ENCODE data around the gene PTPN9.

PTPN9 gene

GRCh38 chr15:75616766-75617165 lies 37.7 kb upstream of the PTPN9 start:
- H3K4me3 ChIP-seq (ENCODE audit: low read depth, low read length), result no peak overlapping the region
- TF ChIP-seq, protein P1, sequence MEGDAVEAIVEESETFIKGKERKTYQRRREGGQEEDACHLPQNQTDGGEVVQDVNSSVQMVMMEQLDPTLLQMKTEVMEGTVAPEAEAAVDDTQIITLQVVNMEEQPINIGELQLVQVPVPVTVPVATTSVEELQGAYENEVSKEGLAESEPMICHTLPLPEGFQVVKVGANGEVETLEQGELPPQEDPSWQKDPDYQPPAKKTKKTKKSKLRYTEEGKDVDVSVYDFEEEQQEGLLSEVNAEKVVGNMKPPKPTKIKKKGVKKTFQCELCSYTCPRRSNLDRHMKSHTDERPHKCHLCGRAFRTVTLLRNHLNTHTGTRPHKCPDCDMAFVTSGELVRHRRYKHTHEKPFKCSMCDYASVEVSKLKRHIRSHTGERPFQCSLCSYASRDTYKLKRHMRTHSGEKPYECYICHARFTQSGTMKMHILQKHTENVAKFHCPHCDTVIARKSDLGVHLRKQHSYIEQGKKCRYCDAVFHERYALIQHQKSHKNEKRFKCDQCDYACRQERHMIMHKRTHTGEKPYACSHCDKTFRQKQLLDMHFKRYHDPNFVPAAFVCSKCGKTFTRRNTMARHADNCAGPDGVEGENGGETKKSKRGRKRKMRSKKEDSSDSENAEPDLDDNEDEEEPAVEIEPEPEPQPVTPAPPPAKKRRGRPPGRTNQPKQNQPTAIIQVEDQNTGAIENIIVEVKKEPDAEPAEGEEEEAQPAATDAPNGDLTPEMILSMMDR (conservative IDR thresholded peaks at IDR 0.05; ENCODE audit: low read depth, low read length), result no peak
- DNase-seq (ENCODE audit: low read depth), result no peak

GRCh38 chr15:75606711-75607699 lies 27.9 kb upstream of the PTPN9 start:
- no peak overlapping the region for H3K4me3 ChIP-seq (ENCODE audit: low read depth, low read length)
- peak; percentile 66 for DNase-seq (ENCODE audit: low read depth)

DNA sequence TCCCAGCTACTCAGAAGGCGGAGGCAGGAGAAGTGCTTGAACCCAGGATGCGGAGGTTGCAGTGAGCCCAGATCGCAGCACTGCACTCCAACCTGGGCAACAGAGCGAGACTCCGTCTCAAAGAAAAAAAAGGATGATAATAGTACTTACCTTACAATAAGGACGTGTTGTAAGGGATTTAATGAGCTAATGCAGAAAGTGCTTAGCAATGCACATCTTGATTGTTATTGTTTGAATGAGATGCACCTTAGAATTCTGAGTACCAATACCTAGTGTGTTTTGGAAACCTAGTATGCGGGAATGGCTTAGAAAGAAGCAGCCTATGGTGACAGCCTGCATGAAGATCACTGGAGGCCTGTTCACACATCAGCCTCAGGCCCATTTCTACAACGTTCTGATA lies 26.9 kb upstream of the PTPN9 start:
- DNase-seq (ENCODE audit: low read depth), result no peak
- TF ChIP-seq, protein P1 (conservative IDR thresholded peaks at IDR 0.05; ENCODE audit: low read depth, low read length), result no peak
- no peak overlapping the region for H3K4me3 ChIP-seq (ENCODE audit: low read depth, low read length)

More at GRCh38 chr15:75606711-75607699, 27.9 kb upstream of the PTPN9 start:
- TF ChIP-seq, protein P1 (conservative IDR thresholded peaks at IDR 0.05; ENCODE audit: low read depth, low read length), result no peak

- TF ChIP-seq, protein P1 (conservative IDR thresholded peaks at IDR 0.05; ENCODE audit: low read depth, low read length), result no peak
Observed at GRCh38 chr15:75599401-75599800, 20.3 kb upstream of the PTPN9 start.

DNA sequence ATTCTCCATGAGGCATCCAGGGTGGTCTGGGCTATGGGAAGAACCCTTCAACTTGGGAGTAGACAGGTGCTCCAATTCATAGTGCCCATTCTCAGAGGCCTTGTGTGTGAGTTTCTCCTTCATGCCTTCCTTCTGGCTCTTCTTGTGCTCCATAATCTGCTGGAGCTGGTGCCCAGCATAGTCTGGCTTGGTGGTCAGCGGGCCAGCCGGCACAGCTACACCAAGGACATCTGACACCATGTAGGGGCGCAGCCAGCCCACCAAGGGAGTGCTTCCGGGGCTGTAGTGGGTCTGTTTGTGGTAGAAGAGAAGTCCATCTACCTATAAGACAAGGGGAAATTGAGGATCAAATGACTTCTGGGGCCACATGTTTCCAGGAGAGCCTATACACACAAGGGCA lies 19.2 kb upstream of the PTPN9 start:
- no peak for DNase-seq (ENCODE audit: low read depth)
- no peak overlapping the region for H3K4me3 ChIP-seq (ENCODE audit: low read depth, low read length)
- TF ChIP-seq, protein P1 (conservative IDR thresholded peaks at IDR 0.05; ENCODE audit: low read depth, low read length), result no peak

More at GRCh38 chr15:75599401-75599800, 20.3 kb upstream of the PTPN9 start:
- no peak for DNase-seq (ENCODE audit: low read depth)
- H3K4me3 ChIP-seq (ENCODE audit: low read depth, low read length), result no peak overlapping the region

- peak; percentile 55 for DNase-seq (ENCODE audit: low read depth)
- H3K4me3 ChIP-seq (ENCODE audit: low read depth, low read length), result no peak overlapping the region
Observed at GRCh38 chr15:75597667-75598341, 18.7 kb upstream of the PTPN9 start.

More at GRCh38 chr15:75597667-75598341, 18.7 kb upstream of the PTPN9 start:
- TF ChIP-seq, protein P1 (conservative IDR thresholded peaks at IDR 0.05; ENCODE audit: low read depth, low read length), result peak; percentile 71

All from choroid plexus epithelial cell (primary cell).